HG02870 (cell line): Measurements from ENCODE around the gene CSNK1A1.
A peak's percentile ranks its signal among the peaks of the same experiment; 100 is the strongest.
"Not testable (repeated sequence)": the region's sequence is repeated elsewhere in the genome, so short reads cannot be mapped to it uniquely, and the experiment has no call there.

ENCODE experiments used
- ATAC-seq: cut with Tn5 transposase; IDR thresholded peaks from one replicate; pipeline ENCODE4 v1.9.1; 2021; ENCODE audit warnings: mild to moderate bottlenecking, moderate library complexity; ENCODE audit not compliant: unreplicated experiment

CSNK1A1 gene

DNA sequence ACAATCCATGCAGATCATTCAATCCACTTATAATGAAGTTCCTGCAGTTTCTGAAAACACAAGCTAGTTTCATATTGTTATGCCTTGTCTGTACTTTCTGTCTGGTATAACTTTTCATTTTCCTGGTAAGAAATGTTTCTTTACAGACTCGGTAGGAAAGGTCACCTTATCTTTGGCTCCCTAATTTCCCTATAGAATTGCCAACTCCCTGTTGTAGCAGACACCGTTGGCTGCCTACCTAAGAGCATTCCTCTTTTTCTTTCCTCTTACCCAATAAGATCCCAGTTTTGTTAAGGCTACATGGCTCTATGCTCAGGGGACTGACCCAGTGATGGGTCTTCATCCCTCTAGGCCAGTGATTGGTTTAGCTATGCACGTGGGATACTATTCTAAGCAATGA, 23.9 kb upstream of the CSNK1A1 start:
- ATAC-seq = no peak

DNA sequence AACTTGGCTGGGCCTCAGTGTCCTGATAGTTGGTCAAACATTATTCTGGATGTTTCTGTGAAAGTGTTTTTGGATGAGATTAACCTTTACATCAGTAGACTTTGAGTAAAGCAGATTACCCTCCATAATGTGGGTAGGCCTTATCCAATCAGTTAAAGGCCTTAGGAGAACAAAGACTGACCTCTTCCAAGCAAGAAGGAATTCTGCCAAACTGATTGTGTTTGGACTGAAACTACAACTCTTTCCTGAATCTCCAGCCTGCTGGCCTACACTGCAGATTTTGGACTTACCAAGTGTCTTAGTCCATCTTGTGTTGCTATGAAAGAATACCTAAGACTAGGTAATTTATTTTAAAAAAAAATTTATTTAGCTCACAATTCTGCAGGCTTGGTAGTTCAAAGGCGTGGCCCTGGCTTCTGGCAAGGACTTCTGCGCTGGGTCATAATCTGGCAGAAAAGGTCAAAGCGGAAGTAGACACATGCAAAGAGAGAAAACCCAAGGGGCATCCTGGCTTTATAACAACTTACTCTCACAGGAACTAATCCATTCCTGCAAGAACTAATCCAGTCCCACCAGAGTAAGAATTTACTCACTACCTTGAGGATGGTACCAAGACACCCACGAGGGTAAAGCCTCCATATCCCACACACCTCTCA, 21.5 kb upstream of the CSNK1A1 start:
- no peak for ATAC-seq

DNA sequence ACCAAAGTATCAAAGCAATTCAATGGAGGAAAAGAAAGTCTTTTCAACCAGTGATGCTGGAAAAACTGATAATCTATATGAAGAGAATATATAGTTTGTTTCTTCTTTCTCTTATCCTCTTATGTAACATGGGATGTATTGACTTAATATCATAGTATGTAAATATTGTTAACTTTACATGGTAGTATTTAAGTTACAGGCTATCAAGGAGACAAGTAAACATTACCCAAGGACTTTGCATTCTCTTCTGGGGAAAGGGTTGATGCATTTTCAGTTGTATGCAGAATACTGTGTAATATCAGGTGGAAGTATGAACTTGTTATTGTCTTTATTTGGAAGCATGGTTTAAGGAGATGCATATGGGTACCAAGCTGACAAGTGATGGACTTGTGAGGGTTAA, 20.9 kb upstream of the CSNK1A1 start:
- ATAC-seq = no peak

DNA sequence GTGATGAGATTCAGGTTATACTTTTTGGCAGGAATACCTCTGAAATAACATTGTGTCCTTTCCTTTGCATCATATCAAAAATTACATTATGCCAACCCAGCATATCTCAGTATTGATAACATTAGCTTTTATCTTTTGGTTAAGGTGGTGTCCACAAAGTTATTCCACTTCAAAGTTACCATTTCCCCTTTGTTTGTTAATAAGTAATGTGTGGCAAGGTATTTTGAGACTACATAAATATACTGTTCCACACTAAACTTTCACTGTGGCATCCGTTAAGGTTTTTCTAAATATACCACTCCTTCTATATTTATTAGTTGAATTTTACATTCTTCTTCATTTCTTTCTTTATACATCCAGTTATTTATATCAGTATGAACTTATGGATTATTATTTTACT, 16.0 kb upstream of the CSNK1A1 start:
- ATAC-seq = no peak

DNA sequence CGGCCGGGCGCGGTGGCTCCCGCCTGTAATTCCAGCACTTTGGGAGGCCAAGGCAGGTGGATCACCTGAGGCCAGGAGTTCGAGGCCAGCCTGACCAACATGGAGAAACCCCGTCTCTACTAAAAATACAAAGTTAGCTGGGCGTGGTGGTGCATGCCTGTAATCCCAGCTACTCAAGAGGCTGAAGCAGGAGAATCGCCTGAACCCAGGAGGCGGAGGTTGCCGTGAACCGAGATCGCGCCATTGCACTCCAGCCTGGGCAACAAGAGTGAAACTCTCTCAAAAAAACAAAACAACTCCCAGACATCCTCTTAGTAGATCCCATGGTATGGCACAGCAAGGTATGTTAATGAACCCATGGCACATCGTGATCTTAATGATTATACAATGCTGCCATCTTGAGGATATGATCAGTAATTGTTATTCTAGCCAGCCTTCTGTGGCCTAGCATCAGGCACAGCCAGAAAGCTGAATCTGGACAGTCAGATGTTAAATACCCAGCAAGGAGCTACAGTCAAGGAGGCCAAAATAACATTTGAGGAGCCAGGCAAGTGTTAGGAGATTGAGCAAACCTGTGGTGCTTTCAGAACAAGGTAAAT, 13.4 kb upstream of the CSNK1A1 start:
- peak; percentile 95 for ATAC-seq

DNA sequence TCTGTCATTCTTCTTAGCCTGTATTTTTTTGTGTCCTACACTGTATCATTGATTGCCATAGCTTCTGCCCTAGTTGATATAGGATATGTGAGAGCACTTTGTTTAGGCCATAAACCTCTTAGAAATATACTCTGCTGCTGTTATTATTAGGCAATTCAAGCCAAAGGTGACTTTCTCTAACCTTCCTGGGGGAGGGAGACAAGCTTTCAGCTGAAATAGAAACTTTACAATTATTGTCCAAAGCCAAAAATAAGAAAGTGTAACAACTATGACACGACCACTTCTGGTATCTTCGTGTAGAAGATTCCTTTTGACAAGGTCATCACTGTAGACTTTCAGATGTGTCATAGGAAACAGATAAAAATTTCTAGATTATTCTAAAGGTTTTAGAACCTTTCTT, 12.2 kb upstream of the CSNK1A1 start:
- ATAC-seq = no peak

DNA sequence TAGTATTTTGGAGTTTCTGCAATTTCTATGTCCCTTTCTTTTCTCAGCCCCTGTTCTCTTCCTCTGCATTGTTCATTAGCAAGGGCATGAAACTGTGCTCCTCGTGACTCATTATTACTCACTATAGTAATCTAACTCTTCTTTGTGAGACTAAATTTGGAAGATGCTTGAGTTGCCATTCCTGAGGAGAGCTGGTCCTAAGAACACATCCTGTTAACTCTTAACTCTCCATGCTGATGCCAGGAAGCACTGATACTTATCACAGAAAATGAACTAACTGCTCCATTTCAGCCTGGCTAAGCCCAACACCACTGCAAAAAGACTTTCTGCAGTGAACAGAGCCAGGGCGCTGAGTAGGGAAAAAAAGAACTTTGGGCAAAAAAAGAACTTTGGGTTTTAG, 10.6 kb upstream of the CSNK1A1 start:
- ATAC-seq = no peak

DNA sequence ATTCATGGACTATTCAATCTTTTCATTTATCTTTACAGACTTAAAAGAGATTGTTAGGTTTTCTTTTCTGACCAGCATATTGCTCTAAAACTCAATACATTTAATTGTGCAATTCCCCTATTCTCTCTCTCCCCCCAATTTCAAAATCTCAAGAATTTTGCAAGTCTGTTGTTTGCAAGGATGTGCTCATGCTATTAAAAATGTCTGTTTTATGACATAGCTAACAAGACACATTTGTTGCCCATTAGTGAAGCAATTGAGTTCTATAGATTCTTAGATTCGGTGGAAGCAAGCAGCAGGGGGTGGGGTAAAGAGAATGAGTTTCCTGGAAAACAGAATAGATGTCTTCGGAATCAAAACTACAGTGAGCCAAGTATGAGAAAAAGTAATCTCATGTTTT, 8.5 kb upstream of the CSNK1A1 start:
- no peak for ATAC-seq

DNA sequence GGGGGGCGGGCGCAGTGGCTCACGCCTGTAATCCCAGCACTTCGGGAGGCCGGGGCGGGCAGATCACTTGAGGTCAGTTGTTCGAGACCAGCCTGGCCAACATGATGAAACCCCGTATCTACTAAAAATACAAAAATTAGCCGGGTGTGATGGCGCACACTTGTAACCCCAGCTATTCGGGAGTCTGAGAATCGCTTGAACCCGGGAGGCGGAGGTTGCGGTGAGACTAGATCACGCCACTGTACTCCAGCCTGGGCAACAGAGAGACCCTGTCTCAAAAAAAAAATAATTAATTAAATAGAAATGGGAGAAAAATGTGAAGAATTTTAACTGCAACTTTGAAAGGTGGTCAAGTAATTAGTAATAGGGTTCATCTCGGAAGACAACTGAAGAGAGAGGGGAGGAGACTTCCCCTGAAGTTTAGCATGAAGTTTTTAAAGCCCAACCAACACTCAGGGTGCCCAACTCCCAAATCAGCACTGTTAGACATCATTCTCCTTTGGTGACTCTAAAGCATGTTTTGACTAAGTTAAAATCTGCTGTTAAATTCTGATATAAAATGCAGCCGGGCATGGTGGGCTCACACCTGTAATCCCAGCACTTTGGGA, 1.4 kb upstream of the CSNK1A1 start:
- no peak for ATAC-seq

DNA sequence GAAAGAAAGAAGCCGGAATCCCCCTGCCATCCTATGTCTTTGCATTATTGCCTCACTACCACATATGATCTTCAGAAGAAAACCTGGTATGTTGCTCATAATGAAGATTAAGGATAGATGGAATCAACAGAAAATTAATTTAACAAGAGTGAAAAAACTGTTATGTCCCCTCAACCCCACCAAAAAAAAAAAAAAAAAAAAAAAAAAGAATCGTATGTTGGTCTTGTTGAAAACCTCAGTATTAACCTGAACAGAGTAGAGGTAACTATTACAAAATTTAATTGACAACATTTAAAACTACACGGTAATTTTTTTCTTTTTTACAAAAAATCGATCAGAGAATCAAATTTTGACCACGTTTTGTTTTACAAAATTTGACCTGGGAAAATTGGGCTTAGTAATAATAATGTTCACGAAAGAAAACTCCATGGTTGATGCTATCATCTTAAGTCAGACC, 827 bp upstream of the CSNK1A1 start:
- no peak for ATAC-seq

DNA sequence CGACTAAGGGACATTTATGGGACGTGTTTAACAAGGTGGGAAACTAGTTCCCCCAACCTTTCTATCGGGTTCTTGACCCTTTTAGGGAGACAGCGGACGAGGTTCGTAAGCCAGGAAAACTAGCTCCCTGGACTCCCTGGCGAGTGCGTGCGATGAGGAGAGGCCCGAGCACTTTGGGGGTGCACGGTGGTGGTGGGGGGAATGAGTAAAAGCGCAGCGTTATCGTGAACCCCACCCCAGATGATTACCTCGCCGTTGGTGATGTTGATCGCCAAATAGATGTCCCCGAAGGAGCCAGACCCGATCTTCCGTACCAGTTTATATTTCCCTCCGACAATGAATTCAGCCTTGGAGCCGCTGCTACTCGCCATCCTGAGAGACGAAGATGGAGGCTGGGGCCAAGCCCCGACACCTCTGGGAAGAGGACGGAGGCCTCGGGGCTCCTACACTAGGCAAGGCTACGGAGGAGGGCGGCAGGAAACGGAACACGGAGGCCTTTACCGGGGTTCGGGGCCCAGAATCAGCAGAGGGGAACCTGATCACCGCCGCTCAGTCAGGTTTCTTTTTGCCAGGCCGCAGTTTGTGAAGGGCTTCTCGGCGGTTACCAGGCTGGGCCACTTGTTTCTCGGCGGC, 529 bp downstream of the CSNK1A1 start:
- ATAC-seq = no peak

DNA sequence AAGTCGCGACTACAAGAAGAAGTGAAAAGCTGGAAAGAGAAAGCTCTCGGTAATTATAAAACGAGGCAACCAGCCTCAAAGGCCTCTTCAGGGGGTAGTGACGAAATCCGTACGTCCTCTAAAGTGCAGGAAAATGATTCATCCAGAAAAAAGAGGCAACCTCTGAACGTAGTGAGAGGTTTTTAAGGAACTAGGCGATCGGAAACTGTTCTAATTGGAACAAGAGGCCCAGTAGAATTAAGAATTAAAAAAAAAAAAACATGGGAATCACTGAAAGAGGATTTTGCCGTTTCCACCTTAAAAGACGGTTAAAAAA, 1.0 kb downstream of the CSNK1A1 start:
- no peak for ATAC-seq

DNA sequence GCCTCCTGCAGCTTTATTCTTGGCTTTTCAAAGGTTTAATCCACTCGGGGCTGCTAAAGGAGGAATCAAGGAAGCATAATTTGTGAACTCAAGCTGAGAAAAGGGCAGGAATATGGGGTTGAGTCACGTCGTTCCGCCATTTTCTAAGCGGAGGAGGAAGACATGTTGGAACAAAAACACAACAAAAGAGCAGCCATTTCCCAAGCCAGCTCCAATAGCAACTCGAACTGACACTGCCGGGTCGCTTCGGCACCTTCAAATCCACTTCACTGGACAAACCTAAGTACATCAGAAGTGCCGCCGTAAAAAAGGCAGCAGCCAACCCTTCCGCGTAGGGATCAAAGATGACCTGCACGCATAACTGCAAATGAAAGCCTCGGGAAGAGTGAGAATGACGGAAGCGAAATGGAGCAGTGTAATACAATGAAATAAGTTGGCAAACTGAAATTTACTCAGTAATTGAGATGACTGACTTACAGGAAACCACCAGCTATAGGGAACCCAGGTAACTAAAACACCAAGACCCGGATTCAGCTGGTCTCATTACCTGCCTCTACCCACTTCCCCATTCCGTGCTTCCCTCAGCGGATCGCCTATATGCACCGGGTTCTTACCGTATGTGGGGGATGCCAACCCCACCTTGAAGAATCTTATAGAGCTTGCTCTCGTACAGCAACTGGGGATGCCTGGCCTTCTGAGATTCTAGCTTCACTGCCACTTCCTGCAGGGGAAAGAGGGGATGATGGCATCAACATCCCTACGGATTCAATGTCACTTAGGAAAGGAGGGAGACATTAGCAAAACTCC, 1.6 kb downstream of the CSNK1A1 start:
- ATAC-seq = peak; percentile 37

DNA sequence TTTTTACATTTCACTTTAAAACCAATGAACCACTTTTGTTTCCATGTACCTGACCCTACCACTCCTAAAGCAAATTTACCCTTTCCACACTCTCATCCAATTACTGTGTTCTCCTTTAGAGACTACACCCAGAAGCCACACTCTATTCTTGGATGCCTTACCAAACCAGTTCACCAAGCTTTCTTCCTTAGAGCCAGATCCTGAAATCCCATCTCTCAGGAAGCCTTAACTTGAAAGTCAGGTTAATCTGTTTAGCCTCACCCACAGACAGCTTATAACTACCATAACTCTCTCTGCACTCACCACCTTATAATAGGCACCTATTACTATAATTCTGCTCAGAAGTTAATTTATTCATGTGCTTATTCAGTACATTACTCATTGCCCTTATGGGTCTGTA, 4.3 kb downstream of the CSNK1A1 start:
- no peak for ATAC-seq

DNA sequence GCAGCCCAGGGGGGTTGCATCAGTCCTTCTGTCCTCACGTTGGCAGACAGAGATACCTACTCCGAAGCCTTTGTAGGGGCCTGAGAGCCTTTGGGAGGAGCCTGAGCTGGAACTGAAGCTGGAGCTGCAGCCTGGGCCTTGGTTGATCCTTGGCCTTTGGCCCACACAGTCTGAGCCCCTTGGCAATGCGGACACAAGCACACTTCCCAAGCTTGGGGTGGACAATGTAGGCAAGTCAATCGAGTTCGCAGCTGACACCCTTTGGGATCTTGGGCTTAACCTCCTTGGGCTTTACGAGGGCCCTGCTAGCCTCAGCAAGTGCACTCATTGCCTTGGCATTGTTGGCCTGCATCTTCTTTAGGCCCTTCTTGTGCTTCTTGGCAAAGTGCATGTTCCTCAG, 5.9 kb downstream of the CSNK1A1 start:
- no peak for ATAC-seq

DNA sequence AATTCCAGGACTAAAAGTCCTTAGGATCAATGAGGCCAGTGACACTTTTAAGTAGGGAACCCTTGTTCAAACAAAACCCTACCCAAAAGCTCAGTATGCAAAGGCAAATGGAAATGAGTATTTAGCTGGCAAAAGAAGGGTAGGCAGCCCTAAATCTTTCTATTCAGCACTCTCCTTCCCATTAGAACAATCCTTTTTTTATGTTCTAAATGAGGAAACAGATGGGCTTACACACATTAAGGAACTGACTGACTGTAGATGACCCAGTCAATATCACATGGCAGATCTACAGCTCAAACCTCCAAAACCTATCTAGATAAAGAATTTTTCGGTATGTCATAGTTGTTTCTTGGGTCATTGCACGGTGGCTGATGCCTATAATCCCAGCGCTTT, 7.2 kb downstream of the CSNK1A1 start:
- ATAC-seq = no peak

DNA sequence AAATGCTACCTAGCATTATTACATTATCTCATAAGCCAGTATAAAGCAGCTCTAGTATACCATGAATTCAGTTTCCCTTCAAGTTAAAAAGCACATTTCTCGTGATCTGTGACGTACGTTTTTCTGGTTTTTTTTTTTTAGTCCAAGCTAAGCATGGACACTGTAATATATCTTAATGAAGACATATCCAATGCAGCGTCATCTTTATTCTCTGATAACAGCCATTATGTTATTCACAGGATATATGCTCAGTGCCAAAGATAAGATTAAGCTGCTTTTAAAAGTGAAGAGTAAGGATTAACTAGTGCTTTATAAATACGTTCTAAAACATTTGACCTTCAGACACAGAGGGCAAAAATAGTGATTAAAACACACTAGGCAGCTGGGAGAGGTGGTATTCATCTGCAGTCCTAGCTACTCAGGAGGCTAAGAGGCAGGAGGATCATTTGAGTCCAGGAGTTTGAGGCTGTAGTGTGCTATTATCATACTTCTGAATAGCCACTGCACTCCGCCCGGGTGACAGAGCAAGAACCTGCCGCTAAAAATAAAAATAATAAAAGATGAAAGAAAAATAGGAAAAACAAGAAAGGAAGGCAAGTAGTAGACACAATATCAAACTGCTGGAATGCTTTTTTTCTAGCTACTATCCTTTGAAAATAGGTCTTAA, 7.7 kb downstream of the CSNK1A1 start:
- ATAC-seq = no peak

DNA sequence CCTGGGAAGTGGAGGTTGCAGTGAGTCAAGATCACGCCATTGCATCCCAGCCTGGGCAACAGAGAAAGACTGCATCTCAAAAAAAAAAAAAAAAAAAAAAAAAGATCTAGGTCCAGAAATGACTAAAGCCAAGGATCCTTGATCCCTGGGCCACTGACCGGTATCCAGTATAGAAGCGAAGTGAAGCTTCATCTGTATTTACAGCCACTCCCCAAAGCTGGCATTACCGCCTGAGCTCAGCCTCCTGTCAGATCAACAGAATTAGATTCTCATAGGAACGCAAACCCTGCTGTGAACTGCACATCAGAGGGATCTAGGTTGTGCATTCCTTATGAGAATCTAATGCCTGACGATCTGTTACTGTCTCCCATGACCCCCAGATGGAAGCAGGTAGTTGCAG, 9.3 kb downstream of the CSNK1A1 start:
- no peak for ATAC-seq

DNA sequence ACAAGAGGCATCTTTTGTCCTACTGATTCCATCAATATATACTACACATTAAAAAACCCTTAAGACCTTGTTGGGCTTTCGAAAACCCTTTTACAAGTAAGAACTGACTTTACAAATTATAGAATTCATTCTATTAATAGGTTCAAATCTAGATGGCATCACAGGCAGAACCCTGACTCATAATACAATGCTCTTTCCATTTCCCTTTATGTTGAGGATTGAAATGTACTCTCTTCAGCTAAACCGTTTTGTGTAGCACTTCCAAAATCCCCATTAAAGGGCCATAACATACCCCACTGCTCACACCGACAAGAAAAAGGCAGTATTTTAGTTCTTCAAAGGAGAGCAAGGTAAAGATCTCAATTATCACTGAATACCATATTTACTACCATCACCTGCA, 11.2 kb downstream of the CSNK1A1 start:
- no peak for ATAC-seq

DNA sequence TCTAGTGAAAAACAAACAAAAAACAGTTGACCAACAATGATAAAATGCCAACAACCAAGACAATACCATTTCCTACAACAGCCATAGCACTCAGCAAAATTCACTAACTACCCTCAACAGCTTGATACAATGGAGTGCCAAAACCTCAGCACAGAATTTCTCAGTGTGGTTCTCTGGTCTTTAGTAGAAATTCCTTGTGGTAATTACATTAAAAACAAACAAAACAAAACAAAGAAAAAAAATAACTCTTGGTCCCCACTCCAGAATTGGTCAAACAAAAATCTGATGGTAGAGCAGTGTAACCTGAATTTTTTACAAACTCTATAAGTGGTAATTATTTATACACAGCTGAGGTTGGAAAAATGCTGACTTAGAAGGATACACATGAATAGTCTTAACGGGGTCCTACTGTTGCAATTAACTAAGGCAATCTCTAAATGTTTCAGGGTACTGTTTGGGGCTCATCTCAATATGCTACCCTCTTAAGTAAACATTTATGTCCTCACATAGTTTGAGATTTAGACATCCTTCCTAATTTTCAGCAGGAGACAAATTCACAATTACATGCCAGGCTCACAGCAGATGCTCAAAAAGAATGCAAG, 13.8 kb downstream of the CSNK1A1 start:
- ATAC-seq = no peak

DNA sequence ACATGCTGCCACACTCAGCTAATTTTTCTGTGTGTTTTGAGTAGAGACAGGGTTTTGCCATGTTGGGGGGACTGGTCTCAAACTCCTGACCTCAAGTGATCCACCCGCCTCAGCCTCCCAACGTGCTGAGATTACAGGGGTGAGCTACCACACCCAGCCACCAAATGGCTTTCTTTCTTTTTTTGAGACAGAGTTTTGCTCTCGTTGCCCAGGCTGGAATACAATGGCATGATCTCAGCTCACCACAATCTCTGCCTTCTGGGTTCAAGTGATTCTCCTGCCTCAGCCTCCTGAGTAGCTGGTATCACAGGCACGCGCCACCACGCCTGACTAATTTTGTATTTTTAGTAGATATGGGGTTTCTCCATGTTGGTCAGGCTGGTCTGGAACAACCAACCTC, 15.5 kb downstream of the CSNK1A1 start:
- not testable (repeated sequence) for ATAC-seq
